Stimulated activated CD4-positive, alpha-beta T cell treated with anti-CD3 and anti-CD28 coated beads, TNF-alpha, amount 100 ng/mL, for 24 hours (primary cell): ENCODE results near the gene BCOR.

Experiments
- DNase-seq, 3 experiments: peaks; one replicate each; pipeline ENCODE4 v3.0.0-alpha.2; 2020; ENCODE audit warnings: low read depth in 3 of 3

The BCOR gene

DNA sequence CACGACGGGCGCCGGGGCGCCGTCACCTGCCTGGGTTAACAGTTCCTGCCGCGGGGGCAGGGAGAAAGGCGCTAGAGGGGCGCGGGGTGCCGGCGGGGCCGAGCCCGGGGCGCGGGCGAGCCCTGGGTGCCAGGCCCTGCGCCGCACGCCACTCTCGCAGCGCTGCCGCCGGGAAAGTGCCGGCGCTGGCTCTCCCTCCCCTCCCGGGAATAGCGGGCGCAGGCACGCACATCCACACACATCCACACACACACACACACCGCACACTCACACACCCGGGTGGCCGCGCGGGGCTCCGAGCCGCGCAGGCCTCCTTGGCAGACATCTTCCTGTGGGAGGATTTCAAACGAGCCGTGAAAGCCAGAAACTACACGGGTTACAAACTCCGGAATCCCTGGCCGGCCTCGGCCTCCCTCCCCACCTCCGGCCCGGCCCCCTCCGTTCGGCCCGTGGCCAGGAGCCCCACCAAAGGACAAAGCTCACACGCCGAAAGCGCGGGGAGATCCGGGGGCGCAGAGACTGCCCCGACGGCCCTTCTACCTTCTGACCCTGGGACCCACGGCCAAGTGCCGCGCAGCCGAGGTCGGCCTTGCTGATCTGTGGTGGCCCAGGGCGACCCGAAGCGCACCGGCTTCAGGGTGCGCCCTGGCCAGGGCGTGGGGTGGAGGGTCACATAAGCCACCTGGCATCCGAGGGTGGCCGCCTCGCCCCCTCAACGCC is 92.3 kb downstream of the BCOR start:
- no peak for DNase-seq

GRCh38 chrX:40004921-40005291 is 92.9 kb downstream of the BCOR start:
- DNase-seq: no peak

DNA sequence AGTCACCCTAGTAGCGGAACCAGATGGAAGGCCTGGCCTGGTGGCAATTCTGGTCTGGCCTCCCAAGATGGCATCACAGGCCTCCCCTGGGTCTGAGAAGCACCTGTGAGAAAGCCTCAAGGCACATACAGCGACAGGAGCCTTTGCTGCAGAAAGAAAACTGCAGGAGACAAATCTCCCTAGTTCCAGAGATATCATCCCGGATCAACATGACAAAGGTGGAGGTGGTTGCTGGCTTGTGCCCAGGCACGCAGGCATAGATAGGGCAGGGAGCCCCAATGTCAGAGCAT is 93.6 kb downstream of the BCOR start:
- DNase-seq: no peak

DNA sequence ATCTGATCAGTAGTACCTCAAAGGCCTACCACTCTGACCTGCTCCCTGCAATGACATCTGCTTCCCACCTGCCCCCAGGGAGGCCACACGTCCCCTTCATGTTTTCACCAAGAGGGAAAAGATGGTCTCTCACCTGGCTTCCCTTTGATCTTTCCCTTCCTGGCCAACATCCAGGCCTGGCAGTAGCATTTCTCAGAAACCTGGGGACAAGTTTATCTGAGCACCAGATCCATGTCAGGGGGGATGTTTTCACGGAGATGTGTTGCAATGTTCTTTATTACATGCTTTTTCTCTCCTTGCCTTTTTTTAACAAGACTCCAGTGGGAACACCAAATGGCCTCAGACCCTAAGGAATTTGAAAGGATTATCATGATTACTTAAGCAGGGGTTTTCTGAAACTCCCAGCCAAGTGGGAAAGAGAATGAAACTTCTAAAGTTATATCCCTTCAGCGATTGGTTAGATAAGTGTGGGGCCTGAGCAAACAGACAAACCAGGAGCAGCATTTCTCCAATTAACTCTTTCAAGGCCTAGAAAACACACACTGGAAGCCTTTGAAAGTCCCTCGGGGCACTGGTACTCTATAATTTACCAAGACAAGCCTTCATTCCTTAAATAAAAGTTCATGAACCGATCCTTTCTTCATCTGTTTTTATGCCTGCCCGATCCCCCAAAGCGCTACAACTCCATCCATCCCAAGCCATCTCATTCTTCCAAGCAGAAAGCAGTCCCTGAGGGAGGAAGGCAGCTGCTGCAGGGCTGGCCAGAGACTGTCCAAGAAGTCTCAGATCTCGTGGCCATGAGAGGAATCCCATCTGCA is 94.1 kb downstream of the BCOR start:
- no peak for DNase-seq

DNA sequence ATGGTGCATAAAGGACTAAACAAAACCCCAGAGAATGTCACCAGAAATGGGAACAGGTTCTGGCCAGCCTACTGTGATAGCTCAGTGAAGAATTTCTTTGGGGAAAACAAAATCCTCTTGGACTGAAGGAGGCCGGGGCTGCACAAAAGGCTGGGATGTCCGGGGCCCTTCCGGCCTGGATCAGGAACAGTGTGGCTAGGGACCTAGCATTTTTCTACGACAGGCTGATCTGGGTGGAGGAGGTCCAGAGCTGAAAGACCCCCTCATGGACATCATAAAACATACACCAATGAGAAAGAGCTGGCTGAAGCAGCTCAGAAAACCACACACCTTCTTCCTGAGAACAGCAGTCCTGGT is 94.7 kb downstream of the BCOR start:
- no peak for DNase-seq
